HFFc6 (cell line): ENCODE data around the gene CDHR4. TPM values are rescaled to one million over a fixed set of nuclear protein-coding genes. Genes with fewer than 3 reads are reported as not detected.
A peak's percentile ranks its signal among the peaks of the same experiment; 100 is the strongest.
"Not testable (repeated sequence)": the region's sequence is repeated elsewhere in the genome, so short reads cannot be mapped to it uniquely, and the experiment has no call there.

Source experiments
- DNase-seq: peaks from one replicate; pipeline ENCODE4 v3.0.0-alpha.2; 2018
- H3K27ac Mint-ChIP-seq: 2 replicates; pipeline ENCODE4 v1.8.0; 2020; ENCODE audit warnings: mild to moderate bottlenecking, mixed read lengths
- H3K27me3 Mint-ChIP-seq: 2 replicates; pipeline ENCODE4 v1.8.0; 2021; ENCODE audit warnings: mild to moderate bottlenecking, moderate library complexity, mixed read lengths; ENCODE audit not compliant: insufficient read depth
- H3K36me3 Mint-ChIP-seq: 2 replicates; pipeline ENCODE4 v1.8.0; 2021; ENCODE audit warnings: low read depth, mixed read lengths
- H3K4me1 Mint-ChIP-seq: 2 replicates; pipeline ENCODE4 v1.8.0; 2020; ENCODE audit warnings: low read depth, mixed read lengths
- H3K4me3 Mint-ChIP-seq: 2 replicates; pipeline ENCODE4 v1.8.0; 2020; ENCODE audit warnings: mild to moderate bottlenecking, moderate library complexity, mixed read lengths
- H3K9me3 Mint-ChIP-seq: 2 replicates; pipeline ENCODE4 v1.8.0; 2020; ENCODE audit warnings: mild to moderate bottlenecking, mixed read lengths
- CTCF ChIP-seq: fragments of 200-600 bp; sonication (generic); IDR thresholded peaks from 2 replicates; pipeline ENCODE4 v1.5.0; 2021; ENCODE audit warnings: antibody characterized with exemption, mild to moderate bottlenecking
- total RNA-seq, 6 experiments: library from RNA; stranded (reverse); fragmentation: NEBNext Ultra II Directional; extraction: Animal tissue kit (Norgen Biotek cat#: 25700); gene quantifications; 2 replicates in 1 of 6; 3 replicates in 5 of 6; pipeline ENCODE4 v1.2.3, GENCODE V29; 2021

Gene CDHR4
- total RNA-seq, 6 experiments from 2014 or later = 0.17 to 0.18 TPM; not detected in 4

DNA sequence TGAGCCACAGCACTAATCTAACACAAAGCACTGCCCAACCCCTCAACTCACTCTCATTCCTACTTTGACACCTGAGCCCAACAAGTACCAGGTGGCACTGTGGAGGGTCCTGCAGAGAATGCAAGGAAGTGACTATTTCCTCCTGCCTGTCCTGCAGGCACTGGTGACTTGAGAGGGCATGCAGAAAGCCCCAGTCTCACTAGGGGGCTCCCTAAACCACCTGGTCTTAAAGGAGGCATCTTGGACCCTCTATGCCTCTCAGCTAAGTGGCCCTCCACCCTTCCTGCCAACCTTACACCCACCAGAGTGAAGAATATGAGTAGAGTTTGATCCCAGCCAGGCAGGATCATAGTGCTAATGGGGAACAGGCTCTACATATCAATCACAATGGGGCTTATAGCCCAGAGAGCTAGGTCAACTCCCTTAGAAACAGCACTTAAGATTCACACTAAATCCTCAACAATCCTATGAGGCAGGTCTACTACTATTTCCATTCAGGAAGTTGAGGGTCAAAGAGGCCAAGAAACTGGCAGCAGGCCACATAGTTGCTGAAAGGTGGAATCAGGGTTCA is 41.5 kb upstream of the CDHR4 start:
- DNase-seq = peak; percentile 8
- no peak overlapping the region for H3K4me3 Mint-ChIP-seq
- no peak overlapping the region for H3K27ac Mint-ChIP-seq
- H3K36me3 Mint-ChIP-seq = no peaks in the 10 kb centered on the region
- H3K4me1 Mint-ChIP-seq = peaks cover 25% of the 10 kb centered on the region
- no peaks in the 10 kb centered on the region for H3K9me3 Mint-ChIP-seq
- H3K27me3 Mint-ChIP-seq = no peaks in the 10 kb centered on the region; the same call in 1 of the 2 replicates
- peak; percentile 58 for TF ChIP-seq CTCF

DNA sequence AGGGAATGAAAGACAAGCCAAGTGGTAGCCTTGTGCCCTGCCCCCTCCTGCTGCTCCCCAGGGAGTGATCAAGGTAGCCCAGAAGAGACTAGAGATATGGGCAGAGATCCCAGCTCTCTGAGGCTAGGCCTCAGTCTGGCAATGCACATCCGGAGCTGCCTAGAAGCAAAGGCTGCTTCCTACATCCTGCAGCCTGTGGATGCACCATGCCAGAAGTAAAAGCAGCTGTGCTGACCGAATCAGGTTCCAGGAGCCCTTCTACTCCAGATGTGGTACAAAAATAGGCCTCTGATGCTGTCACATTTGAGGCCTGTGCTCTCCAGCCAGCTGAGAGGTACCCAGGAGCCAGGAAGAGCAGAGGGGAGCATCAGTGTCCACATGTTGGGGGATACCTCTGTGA is 40.7 kb upstream of the CDHR4 start:
- H3K36me3 Mint-ChIP-seq = no peaks in the 10 kb centered on the region
- H3K4me1 Mint-ChIP-seq = peaks cover 25% of the 10 kb centered on the region
- no peak for TF ChIP-seq CTCF
- no peak overlapping the region for H3K4me3 Mint-ChIP-seq
- DNase-seq = no peak
- H3K27ac Mint-ChIP-seq = no peak overlapping the region
- H3K27me3 Mint-ChIP-seq = no peaks in the 10 kb centered on the region; the same call in 1 of the 2 replicates
- H3K9me3 Mint-ChIP-seq = no peaks in the 10 kb centered on the region

GRCh38 chr3:49839193-49839809 is 39.6 kb upstream of the CDHR4 start:
- no peak overlapping the region for H3K4me3 Mint-ChIP-seq
- no peaks in the 10 kb centered on the region for H3K36me3 Mint-ChIP-seq
- H3K9me3 Mint-ChIP-seq = no peaks in the 10 kb centered on the region
- peaks cover 18% of the 10 kb centered on the region for H3K4me1 Mint-ChIP-seq
- peak; percentile 68 for DNase-seq
- no peak overlapping the region for H3K27ac Mint-ChIP-seq
- no peaks in the 10 kb centered on the region; the same call in 1 of the 2 replicates for H3K27me3 Mint-ChIP-seq
- TF ChIP-seq CTCF = peak; percentile 94

DNA sequence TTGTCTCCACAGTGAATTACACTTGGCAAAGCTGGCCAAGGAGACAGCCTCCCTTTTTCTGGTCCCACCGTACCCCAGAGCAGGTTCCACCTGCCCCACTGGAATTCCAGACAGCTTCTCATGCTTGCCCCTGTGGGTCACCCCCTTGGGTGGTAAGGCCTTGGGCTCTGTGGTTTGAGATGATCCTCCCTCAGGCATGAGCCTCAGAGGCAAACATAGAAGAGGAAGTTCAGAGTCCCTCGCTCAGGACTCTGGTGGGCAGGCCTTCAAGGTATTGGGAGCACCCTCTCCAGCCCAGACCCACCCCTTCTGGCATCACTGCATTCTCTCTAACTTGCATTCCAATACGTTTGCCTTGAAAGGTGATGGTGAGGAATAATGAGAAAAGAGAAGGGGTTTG is 31.7 kb upstream of the CDHR4 start:
- no peak overlapping the region for H3K27ac Mint-ChIP-seq
- no peak overlapping the region for H3K4me3 Mint-ChIP-seq
- H3K9me3 Mint-ChIP-seq = no peaks in the 10 kb centered on the region

DNA sequence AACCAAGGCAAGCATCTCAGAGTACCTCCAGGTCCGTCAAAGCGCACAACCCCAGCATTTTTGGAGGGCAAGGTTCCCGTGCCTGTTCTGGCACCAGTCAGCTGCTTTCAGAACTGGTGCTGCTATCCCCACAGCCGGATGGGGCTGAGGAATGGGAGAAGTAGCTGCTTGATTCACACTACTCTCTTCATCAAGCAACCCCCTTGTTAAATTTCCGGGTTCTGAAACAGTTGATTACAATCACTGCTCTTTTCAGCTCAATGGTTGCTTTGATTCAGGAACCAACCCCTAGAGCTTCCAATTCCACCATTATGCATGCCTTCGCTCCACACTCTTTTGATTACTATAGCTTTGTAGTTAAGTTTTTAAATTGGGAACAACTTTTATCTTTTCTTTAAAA is 26.3 kb upstream of the CDHR4 start:
- Mint-ChIP-seq H3K4me1 (no peaks in the 10 kb centered on the region), H3K27me3 (peaks cover 2% of the 10 kb centered on the region), H3K4me3 (no peak overlapping the region), H3K36me3 (no peaks in the 10 kb centered on the region), H3K27ac (no peak overlapping the region), H3K9me3 (no peaks in the 10 kb centered on the region)
- no peak for DNase-seq
- no peak for TF ChIP-seq CTCF

More for the DNA sequence above, 31.7 kb upstream of the CDHR4 start:
- H3K4me1 Mint-ChIP-seq = no peaks in the 10 kb centered on the region
- no peaks in the 10 kb centered on the region for H3K36me3 Mint-ChIP-seq
- H3K27me3 Mint-ChIP-seq = peaks cover 1% of the 10 kb centered on the region
- no peak for TF ChIP-seq CTCF
- DNase-seq = no peak

- H3K4me1 Mint-ChIP-seq, H3K36me3 Mint-ChIP-seq, DNase-seq, H3K27me3 Mint-ChIP-seq, H3K9me3 Mint-ChIP-seq, H3K4me3 Mint-ChIP-seq, H3K27ac Mint-ChIP-seq: not testable (repeated sequence)
These were observed 23.5 kb upstream of the CDHR4 start for GRCh38 chr3:49823131-49823530.
